HG03442 (cell line): ENCODE data around the gene SLC22A25.
"Not testable (repeated sequence)": the region's sequence is repeated elsewhere in the genome, so short reads cannot be mapped to it uniquely, and the experiment has no call there.

Source experiments
- ATAC-seq: cut with Tn5 transposase; IDR thresholded peaks from one replicate; pipeline ENCODE4 v1.9.1; 2021; ENCODE audit warnings: mild to moderate bottlenecking, moderate library complexity; ENCODE audit not compliant: unreplicated experiment

The SLC22A25 gene

GRCh38 chr11:63243533-63243932 is at the start of gene SLC22A25:
SLC22A25 (minus strand) TSS chr11:63243599; CDS start chr11:63229652, 13,947 bp downstream.
- no peak for ATAC-seq

GRCh38 chr11:63290285-63290684 is 46.9 kb upstream of the SLC22A25 start:
- no peak for ATAC-seq

GRCh38 chr11:63289658-63290057 is 46.3 kb upstream of the SLC22A25 start:
- ATAC-seq, result no peak

- no peak for ATAC-seq
Observed at GRCh38 chr11:63282579-63282978, 39.2 kb upstream of the SLC22A25 start.

GRCh38 chr11:63280920-63281319 is 37.5 kb upstream of the SLC22A25 start:
- no peak for ATAC-seq

GRCh38 chr11:63277345-63277943 is 34.0 kb upstream of the SLC22A25 start:
- no peak for ATAC-seq

GRCh38 chr11:63274776-63275175 is 31.4 kb upstream of the SLC22A25 start:
- no peak for ATAC-seq

GRCh38 chr11:63273685-63274084 is 30.3 kb upstream of the SLC22A25 start:
- ATAC-seq, result no peak

GRCh38 chr11:63262547-63262946 is 19.1 kb upstream of the SLC22A25 start:
- ATAC-seq, result no peak

- no peak for ATAC-seq
Observed at GRCh38 chr11:63251312-63251711, 7.9 kb upstream of the SLC22A25 start.

- no peak for ATAC-seq
Observed at GRCh38 chr11:63250162-63251050, 7.0 kb upstream of the SLC22A25 start.

GRCh38 chr11:63248966-63249365 is 5.6 kb upstream of the SLC22A25 start:
- ATAC-seq, result no peak

- ATAC-seq, result not testable (repeated sequence)
Observed at GRCh38 chr11:63247237-63248002, 4.0 kb upstream of the SLC22A25 start.

GRCh38 chr11:63246045-63246444 is 2.6 kb upstream of the SLC22A25 start:
- no peak for ATAC-seq

- ATAC-seq, result no peak
Observed at GRCh38 chr11:63244862-63245261, 1.5 kb upstream of the SLC22A25 start.

GRCh38 chr11:63242089-63242781 is 1.2 kb downstream of the SLC22A25 start:
- no peak for ATAC-seq

- no peak for ATAC-seq
Observed at GRCh38 chr11:63240791-63241379, 2.5 kb downstream of the SLC22A25 start.

GRCh38 chr11:63240098-63240497 is 3.3 kb downstream of the SLC22A25 start:
- ATAC-seq, result no peak

- no peak for ATAC-seq
Observed at GRCh38 chr11:63239254-63239653, 4.1 kb downstream of the SLC22A25 start.

- no peak for ATAC-seq
Observed at GRCh38 chr11:63237413-63237812, 6.0 kb downstream of the SLC22A25 start.
